Sigmoid colon (tissue), 7 donors: ENCODE results near the gene MYO19. TPM values are rescaled to one million over a fixed set of nuclear protein-coding genes. Genes with fewer than 3 reads are reported as not detected.

Source experiments
- DNase-seq: peaks from one replicate; pipeline ENCODE4 v3.0.0-alpha.2; 2019
- H3K27ac ChIP-seq, 4 donors: fragments of 200-600 bp; sonication (generic); one replicate each; pipeline ENCODE4 v1.5.1; 2016 to 2019; ENCODE audit warnings: mild to moderate bottlenecking in 1 of 4
- H3K27me3 ChIP-seq, 3 donors: fragments of 200-600 bp; sonication (generic); one replicate each; pipeline ENCODE4 v1.5.1; 2019; ENCODE audit warnings: mild to moderate bottlenecking in 1 of 3
- H3K36me3 ChIP-seq, 4 donors: fragments of 200-600 bp; sonication (generic); one replicate each; pipeline ENCODE4 v1.5.1; 2016 to 2019
- H3K4me1 ChIP-seq, 4 donors: fragments of 200-600 bp; sonication (generic); one replicate each; pipeline ENCODE4 v1.5.1; 2017 to 2019
- H3K4me3 ChIP-seq, 4 donors: fragments of 200-600 bp; sonication (generic); one replicate each; pipeline ENCODE4 v1.5.1; 2017 to 2019; ENCODE audit warnings: mild to moderate bottlenecking in 2 of 4, moderate library complexity in 1 of 4
- H3K9me3 ChIP-seq, 4 donors: fragments of 200-600 bp in 3 of 4; sonication (generic) in 3 of 4; one replicate each; pipeline versions ENCODE4 v1.5.1 to v1.6.1; 2013 to 2019
- CTCF ChIP-seq, 4 experiments: fragments of 450-650 bp in 3 of 4; fragments of 200-600 bp in 1 of 4; IDR thresholded peaks; one replicate each; pipeline ENCODE4 v1.5.1; 2016 to 2019; ENCODE audit warnings: antibody characterized with exemption in 4 of 4, mild to moderate bottlenecking in 3 of 4, moderate library complexity in 2 of 4
- EP300 ChIP-seq, 4 donors: sonication (generic); formaldehyde crosslinking; IDR thresholded peaks; one replicate each; pipeline ENCODE4 v1.6.1; 2017; ENCODE audit warnings: antibody characterized with exemption in 4 of 4
- POLR2A ChIP-seq, 2 donors: fragments of 450-650 bp; IDR thresholded peaks; one replicate each; pipeline ENCODE4 v1.6.1; 2016; ENCODE audit warnings: antibody characterized with exemption in 2 of 2, mild to moderate bottlenecking in 2 of 2, moderate library complexity in 2 of 2
- POLR2AphosphoS5 ChIP-seq, 4 donors: sonication (generic); formaldehyde crosslinking; IDR thresholded peaks; one replicate each; pipeline ENCODE4 v1.6.1; 2017; ENCODE audit warnings: antibody characterized with exemption in 4 of 4
- WGBS, 2 donors: extraction: QIAGEN DNeasy Blood & Tissue Kit; methylation state at CpG; one replicate each; pipeline ENCODE4 v1.1.7; 2013; 5-methylcytosine and 5-hydroxymethylcytosine counted together
- intact Hi-C: fragments of 100-400 bp; cut with DNase I; formaldehyde crosslinking; loops from one replicate; pipeline ENCODE4 v1.15.1; 2023
- polyA plus RNA-seq, 3 donors: library from polyadenylated mRNA; stranded (reverse); fragments of 200-250 nt; gene quantifications; one replicate each; pipeline ENCODE4 v1.2.3, GENCODE V29; 2013
- total RNA-seq, 4 donors: library from RNA; depleted of rRNA; stranded (reverse); fragments of >200 nt; gene quantifications; one replicate each; pipeline ENCODE4 v1.1.0, GENCODE V29; 2016
- donor health status: healthy with polysubstance abuse.
- donor health status: Bipolar disorder and iron deficiency.
- donor health status: healthy.

MYO19 gene
- total and polyA plus RNA-seq, 7 donors, result 19.2 to 67.2 (median 57.8) TPM

DNA sequence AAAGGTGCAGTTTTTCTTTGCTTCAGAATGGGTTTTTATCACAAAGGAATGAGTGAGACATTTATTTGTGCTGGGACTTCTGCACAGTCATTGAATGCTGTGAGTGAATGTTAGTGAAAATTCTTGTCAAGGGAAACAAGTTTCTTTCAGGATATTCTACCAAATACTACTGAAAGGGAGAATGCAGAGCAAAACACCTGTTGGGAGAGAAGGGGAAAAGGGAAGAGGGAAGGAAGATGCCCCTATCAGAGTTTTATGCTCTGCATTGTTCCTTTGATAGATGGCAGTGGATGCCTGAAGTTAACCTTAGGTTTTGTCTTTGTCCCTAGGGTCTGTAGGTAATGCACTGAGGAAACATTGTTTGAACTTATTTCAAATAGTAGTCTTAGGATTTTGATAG, 13.1 kb upstream of the MYO19 start:
- no peaks in the 10 kb centered on the region for H3K9me3 ChIP-seq
- intact Hi-C loops, result loop anchor here (10.0 kb wide), 1 partner anchor 1303 kb away; the partner anchor contains the start of gene SLFN5
- H3K36me3 ChIP-seq, result no peaks in the 10 kb centered on the region
- H3K27ac ChIP-seq, result peak overlapping the region in 2 of 4 donors; percentile 13 to 49
- no peaks in the 10 kb centered on the region for H3K27me3 ChIP-seq
- peaks cover 0 to 69% (median 59%) of the 10 kb centered on the region in 4 donors for H3K4me1 ChIP-seq
- TF ChIP-seq EP300 (IDR thresholded peaks at IDR 0.05) (no peak), POLR2A (IDR thresholded peaks at IDR 0.05) (no peak), POLR2AphosphoS5 (IDR thresholded peaks at IDR 0.05) (no peak), CTCF (IDR thresholded peaks at IDR 0.05) (no peak)
- peak overlapping the region in 1 of 4 donors; percentile 91 for H3K4me3 ChIP-seq
- DNase-seq, result no peak

DNA sequence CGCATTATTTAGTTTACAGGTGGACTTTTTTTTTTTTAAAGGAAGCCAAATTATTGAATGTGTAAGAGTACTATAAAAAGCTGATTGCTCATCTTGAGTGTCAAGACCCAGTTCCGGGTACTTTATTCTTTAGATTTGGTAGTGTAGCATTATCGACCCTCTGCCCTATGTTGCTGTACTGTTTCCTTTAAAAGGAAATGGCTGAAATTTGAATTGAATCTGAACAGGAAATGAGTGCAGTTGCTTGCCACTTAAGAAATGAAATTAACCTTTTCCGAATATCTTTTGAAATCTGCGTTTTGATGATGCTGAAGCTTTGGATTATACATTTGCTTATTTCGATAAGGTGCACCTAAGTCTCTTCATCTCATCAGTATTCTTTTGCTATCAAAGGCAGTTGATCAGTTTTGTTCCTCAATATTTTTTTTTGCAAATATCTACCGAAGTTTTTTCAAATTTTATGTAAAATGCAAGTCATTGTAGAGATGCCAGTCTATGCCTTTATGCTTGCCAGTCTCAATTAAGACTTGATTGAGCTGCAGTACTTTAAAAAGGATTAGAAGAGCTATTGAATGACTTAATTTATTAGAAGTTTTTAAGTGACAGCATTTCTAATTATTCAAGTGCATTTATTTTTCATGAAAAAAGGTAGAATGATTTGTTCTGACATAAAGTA, 11.9 kb upstream of the MYO19 start:
- WGBS, 2 donors, result 3 to 8% methylated on average over 7 of the region's 7 CpGs
- DNase-seq, result no peak
- intact Hi-C loops, result loop anchor here (10.0 kb wide), 1 partner anchor 1302 kb away; the partner anchor contains the start of gene SLFN5
- Histone ChIP-seq H3K4me3 (peak overlapping the region; percentile 68 to 96 (median 92)), H3K27ac (peak overlapping the region; percentile 95 to 100 (median 98)), H3K4me1 (peaks cover 0 to 65% (median 54%) of the 10 kb centered on the region in 4 donors), H3K36me3 (no peaks in the 10 kb centered on the region), H3K9me3 (no peaks in the 10 kb centered on the region), H3K27me3 (no peaks in the 10 kb centered on the region)
- no peak for TF ChIP-seq POLR2A (IDR thresholded peaks at IDR 0.05)
- TF ChIP-seq CTCF (IDR thresholded peaks at IDR 0.05), result no peak
- no peak for TF ChIP-seq POLR2AphosphoS5 (IDR thresholded peaks at IDR 0.05)
- no peak for TF ChIP-seq EP300 (IDR thresholded peaks at IDR 0.05)

DNA sequence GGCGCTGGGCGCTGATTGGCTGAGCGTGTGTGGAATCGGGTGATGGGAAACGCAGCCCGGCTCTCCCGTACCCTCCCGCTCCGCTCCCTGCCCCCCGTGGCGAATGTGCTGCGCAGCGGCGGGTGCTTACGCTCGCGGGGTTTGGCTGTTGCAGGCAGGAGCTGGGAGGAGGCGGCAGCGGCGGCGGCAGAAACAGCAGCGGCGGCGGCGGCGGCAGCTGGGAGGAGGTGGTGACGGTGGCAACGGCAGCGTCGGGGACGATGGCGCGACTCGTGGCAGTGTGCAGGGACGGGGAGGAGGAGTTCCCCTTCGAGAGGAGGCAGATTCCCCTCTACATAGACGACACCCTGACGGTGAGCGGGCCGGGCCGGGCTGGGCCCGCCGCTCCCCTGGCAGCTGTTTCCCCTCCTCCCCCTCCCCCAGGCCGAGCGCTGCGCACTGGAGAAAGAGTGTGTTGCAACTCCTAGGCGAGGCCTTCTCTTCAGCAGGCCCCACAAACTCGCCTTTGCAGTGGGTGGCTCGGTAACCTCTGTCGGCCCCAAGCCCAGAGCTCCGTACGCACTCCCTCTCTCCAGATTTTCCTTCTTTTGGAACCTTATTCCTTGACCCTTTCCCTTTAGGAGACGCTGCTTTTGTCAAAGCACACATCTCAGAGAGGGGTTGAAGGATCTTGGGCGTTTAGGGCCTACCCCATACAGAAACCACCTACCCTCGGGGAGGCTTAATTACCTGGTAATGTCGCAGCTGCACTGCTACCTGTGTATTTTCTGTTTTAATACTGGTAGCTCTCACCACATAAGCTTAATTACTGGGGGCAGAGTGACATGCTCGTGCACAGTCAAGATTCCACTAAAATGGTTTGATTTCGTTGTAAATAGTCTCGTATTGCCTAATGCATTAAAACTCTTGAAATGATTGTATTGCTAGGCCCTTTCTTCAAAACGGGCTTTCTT, 11.1 kb upstream of the MYO19 start:
- Histone ChIP-seq H3K4me1 (peaks cover 0 to 60% (median 54%) of the 10 kb centered on the region in 4 donors), H3K9me3 (no peaks in the 10 kb centered on the region), H3K27me3 (no peaks in the 10 kb centered on the region), H3K4me3 (peak overlapping the region; percentile 68 to 96 (median 92)), H3K27ac (peak overlapping the region; percentile 95 to 100 (median 98)), H3K36me3 (no peaks in the 10 kb centered on the region)
- TF ChIP-seq CTCF (IDR thresholded peaks at IDR 0.05), result no peak
- peak; percentile 81 to 95 (median 92) for TF ChIP-seq POLR2AphosphoS5 (IDR thresholded peaks at IDR 0.05)
- TF ChIP-seq POLR2A (IDR thresholded peaks at IDR 0.05), result peak; percentile 73 to 79
- no peak for TF ChIP-seq EP300 (IDR thresholded peaks at IDR 0.05)
- intact Hi-C loops, result loop anchor here (2.0 to 10.0 kb wide), 2 partner anchors 55 to 1301 kb away; partner anchors contain the start of genes MRM1 and SLFN5
- DNase-seq, result peak; percentile 99
- 1% methylated on average over 60 of the region's 60 CpGs for WGBS, 2 donors

GRCh38 chr17:36545077-36545464, 10.4 kb upstream of the MYO19 start:
- peaks cover 0 to 53% (median 50%) of the 10 kb centered on the region in 4 donors for H3K4me1 ChIP-seq
- H3K4me3 ChIP-seq, result peak overlapping the region; percentile 68 to 96 (median 92)
- no peaks in the 10 kb centered on the region for H3K27me3 ChIP-seq
- H3K36me3 ChIP-seq, result no peaks in the 10 kb centered on the region
- TF ChIP-seq EP300 (IDR thresholded peaks at IDR 0.05) (no peak), CTCF (IDR thresholded peaks at IDR 0.05) (no peak), POLR2AphosphoS5 (IDR thresholded peaks at IDR 0.05) (no peak), POLR2A (IDR thresholded peaks at IDR 0.05) (no peak)
- intact Hi-C loops, result loop anchor here (2.0 to 10.0 kb wide), 2 partner anchors 56 to 1300 kb away; partner anchors contain the start of genes MRM1 and SLFN5
- WGBS, 2 donors, result 0 to 1% methylated on average over 38 of the region's 38 CpGs
- H3K27ac ChIP-seq, result peak overlapping the region; percentile 95 to 100 (median 98)
- no peaks in the 10 kb centered on the region for H3K9me3 ChIP-seq
- DNase-seq, result no peak
